ENCODE measurements around the gene KLHL21.

KLHL21 gene

DNA sequence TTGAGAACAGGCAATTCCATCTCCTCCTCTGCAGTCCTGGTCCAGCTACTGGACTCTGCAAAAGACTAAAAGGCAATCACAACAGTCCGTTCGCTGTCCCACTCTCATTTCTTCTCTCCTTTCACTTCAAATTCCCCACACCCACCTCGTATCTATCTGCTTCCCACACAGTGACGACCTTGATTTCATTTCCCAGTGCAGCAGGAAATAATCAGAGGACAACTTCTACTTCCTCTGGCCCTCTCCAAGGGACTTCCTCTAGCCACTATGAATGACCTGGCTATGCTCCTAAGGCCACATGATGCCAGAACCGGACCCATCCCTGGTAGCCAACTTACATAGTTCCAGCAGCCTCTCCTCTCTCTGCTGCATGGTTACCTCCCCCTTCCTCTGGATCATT, 56.3 kb downstream of the KLHL21 start:
- DNase-seq: no peak

DNA sequence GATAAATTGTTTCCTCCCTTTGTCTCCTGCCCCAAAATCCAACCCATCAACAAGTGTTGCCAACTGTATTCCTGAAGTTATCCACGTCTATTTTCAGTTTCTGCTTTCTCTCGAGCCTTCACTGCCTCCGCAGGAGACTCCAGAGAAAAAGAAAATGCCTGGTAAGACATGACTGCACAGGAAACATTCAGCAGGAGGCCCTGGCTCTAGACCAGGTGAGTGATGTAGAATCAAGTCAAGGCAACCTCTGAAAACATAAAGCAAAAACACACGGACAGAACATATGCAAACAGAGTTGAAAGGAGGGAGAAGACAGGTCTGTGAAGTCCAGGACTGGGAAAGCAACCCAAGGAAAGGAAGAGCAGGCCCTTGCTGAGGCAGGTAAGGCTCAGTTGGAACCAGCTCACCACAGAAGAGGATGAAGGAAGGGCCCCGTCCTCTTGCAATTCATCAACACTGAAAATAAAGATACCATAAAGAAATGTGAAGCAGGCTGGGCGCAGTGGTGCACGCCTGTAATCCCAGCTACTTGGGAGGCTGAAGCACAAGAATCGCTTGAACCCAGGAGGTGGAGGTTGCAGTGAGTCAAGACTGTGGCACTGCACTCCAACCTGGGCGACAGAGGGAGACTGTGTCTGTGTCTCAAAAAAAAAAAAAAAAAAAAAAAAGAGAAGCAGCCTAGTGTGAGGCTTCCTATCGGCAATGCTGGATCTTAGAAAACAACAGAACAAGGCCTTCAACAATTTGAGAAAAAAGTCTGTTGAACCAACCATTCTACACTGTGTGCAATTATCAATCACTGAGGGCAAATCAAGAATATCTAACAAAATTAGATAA, 57.2 kb downstream of the KLHL21 start:
- DNase-seq: no peak

GRCh38 chr1:6544831-6545230, 57.8 kb downstream of the KLHL21 start:
- no peak for DNase-seq
